Astrocyte (in vitro differentiated cells and primary cell): ENCODE measurements around the gene RIC1. TPM values are rescaled to one million over a fixed set of nuclear protein-coding genes. Genes with fewer than 3 reads are reported as not detected.

Source experiments
- DNase-seq: peaks from one replicate; pipeline ENCODE4 v3.0.0-alpha.2; 2010; ENCODE audit warnings: low read depth
- FAIRE-seq: peaks from 2 replicates; lab custom pipeline; 2011; peaks lifted over from hg19 to GRCh38; lab: Jason Lieb, UNC
- H2AFZ ChIP-seq: 2 replicates; pipeline ENCODE4 v1.6.0; 2012; ENCODE audit warnings: low read depth, low read length, inconsistent platforms
- H3K27ac ChIP-seq: 2 replicates; pipeline ENCODE4 v1.5.1; 2011; ENCODE audit warnings: low read depth, low read length, inconsistent platforms
- H3K27me3 ChIP-seq: 2 replicates; pipeline ENCODE4 v1.6.0; 2011; ENCODE audit warnings: low read length, inconsistent platforms; ENCODE audit not compliant: insufficient read depth
- H3K36me3 ChIP-seq: 2 replicates; pipeline ENCODE4 v1.5.1; 2011; ENCODE audit warnings: low read length, inconsistent platforms; ENCODE audit not compliant: insufficient read depth
- H3K4me1 ChIP-seq: 2 replicates; pipeline ENCODE4 v1.5.1; 2011; ENCODE audit warnings: low read length, inconsistent platforms; ENCODE audit not compliant: insufficient read depth
- H3K4me2 ChIP-seq: 2 replicates; pipeline ENCODE4 v1.6.0; 2012; ENCODE audit warnings: low read length, inconsistent platforms
- H3K4me3 ChIP-seq: 2 replicates; pipeline ENCODE4 v1.5.1; 2011; ENCODE audit warnings: low read depth, mild to moderate bottlenecking, low read length, inconsistent platforms; ENCODE audit not compliant: insufficient read depth
- H3K79me2 ChIP-seq: 2 replicates; pipeline ENCODE4 v1.6.0; 2012; ENCODE audit warnings: mild to moderate bottlenecking, low read length, inconsistent platforms; ENCODE audit not compliant: insufficient read depth
- H3K9ac ChIP-seq: 2 replicates; pipeline ENCODE4 v1.6.0; 2012; ENCODE audit warnings: mild to moderate bottlenecking, low read length, inconsistent platforms
- H3K9me3 ChIP-seq: 2 replicates; pipeline ENCODE4 v1.5.1; 2012; ENCODE audit warnings: low read depth, mild to moderate bottlenecking, low read length, inconsistent platforms; ENCODE audit not compliant: insufficient read depth
- H4K20me1 ChIP-seq: 2 replicates; pipeline ENCODE4 v1.6.0; 2012; ENCODE audit warnings: low read length, inconsistent platforms; ENCODE audit not compliant: insufficient read depth
- H3K27ac Mint-ChIP-seq: one replicate; pipeline ENCODE4 v1.8.0; 2021; ENCODE audit warnings: mild to moderate bottlenecking, mixed read lengths; ENCODE audit not compliant: unreplicated experiment
- H3K27me3 Mint-ChIP-seq: one replicate; pipeline ENCODE4 v1.8.0; 2021; ENCODE audit warnings: low read depth, mixed read lengths; ENCODE audit not compliant: unreplicated experiment
- H3K36me3 Mint-ChIP-seq: one replicate; pipeline ENCODE4 v1.8.0; 2021; ENCODE audit warnings: low read depth, mixed read lengths; ENCODE audit not compliant: unreplicated experiment
- H3K4me1 Mint-ChIP-seq: one replicate; pipeline ENCODE4 v1.8.0; 2021; ENCODE audit warnings: low read depth, mixed read lengths; ENCODE audit not compliant: unreplicated experiment
- H3K4me3 Mint-ChIP-seq: one replicate; pipeline ENCODE4 v1.8.0; 2021; ENCODE audit warnings: mild to moderate bottlenecking, moderate library complexity, mixed read lengths; ENCODE audit not compliant: unreplicated experiment
- H3K9me3 Mint-ChIP-seq: one replicate; pipeline ENCODE4 v1.8.0; 2021; ENCODE audit warnings: mild to moderate bottlenecking, mixed read lengths; ENCODE audit not compliant: unreplicated experiment
- EZH2 ChIP-seq: IDR thresholded peaks from 2 replicates; pipeline ENCODE4 v1.6.1; 2012; ENCODE audit warnings: mild to moderate bottlenecking, low read length, inconsistent platforms; ENCODE audit not compliant: insufficient read depth
- total RNA-seq: library from RNA; stranded (reverse); gene quantifications from 2 replicates; pipeline ENCODE4 v1.2.1, GENCODE V29; 2021
- TF ChIP-seq, protein P1 (sequence below): IDR thresholded peaks from 2 replicates; pipeline ENCODE4 v1.5.1; 2011; ENCODE audit warnings: low read depth, mild to moderate bottlenecking, inconsistent platforms, low read length, moderate library complexity; ENCODE audit not compliant: insufficient read depth

Gene RIC1
- total RNA-seq, 1 donor from 2014 or later, result 53.8 TPM

GRCh38 chr9:5611321-5612184 lies 17.4 kb upstream of the RIC1 start:
- TF ChIP-seq, protein P1, sequence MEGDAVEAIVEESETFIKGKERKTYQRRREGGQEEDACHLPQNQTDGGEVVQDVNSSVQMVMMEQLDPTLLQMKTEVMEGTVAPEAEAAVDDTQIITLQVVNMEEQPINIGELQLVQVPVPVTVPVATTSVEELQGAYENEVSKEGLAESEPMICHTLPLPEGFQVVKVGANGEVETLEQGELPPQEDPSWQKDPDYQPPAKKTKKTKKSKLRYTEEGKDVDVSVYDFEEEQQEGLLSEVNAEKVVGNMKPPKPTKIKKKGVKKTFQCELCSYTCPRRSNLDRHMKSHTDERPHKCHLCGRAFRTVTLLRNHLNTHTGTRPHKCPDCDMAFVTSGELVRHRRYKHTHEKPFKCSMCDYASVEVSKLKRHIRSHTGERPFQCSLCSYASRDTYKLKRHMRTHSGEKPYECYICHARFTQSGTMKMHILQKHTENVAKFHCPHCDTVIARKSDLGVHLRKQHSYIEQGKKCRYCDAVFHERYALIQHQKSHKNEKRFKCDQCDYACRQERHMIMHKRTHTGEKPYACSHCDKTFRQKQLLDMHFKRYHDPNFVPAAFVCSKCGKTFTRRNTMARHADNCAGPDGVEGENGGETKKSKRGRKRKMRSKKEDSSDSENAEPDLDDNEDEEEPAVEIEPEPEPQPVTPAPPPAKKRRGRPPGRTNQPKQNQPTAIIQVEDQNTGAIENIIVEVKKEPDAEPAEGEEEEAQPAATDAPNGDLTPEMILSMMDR, result no peak
- no peak for TF ChIP-seq EZH2
- Mint-ChIP-seq H3K36me3 (no peaks in the 10 kb centered on the region), H3K27me3 (no peaks in the 10 kb centered on the region), H3K9me3 (no peaks in the 10 kb centered on the region), H3K4me1 (no peaks in the 10 kb centered on the region), H3K4me3 (no peak overlapping the region), H3K27ac (no peak overlapping the region)
- FAIRE-seq, result no peak
- H3K4me3 ChIP-seq, result no peak overlapping the region
- H3K4me1 ChIP-seq, result no peaks in the 10 kb centered on the region
- no peaks in the 10 kb centered on the region for H4K20me1 ChIP-seq
- H3K9ac ChIP-seq, result no peak overlapping the region
- no peaks in the 10 kb centered on the region for H3K9me3 ChIP-seq
- no peaks in the 10 kb centered on the region for H3K36me3 ChIP-seq
- H3K79me2 ChIP-seq, result no peaks in the 10 kb centered on the region
- H3K4me2 ChIP-seq, result no peak overlapping the region
- peak; percentile 36 for DNase-seq
- no peak overlapping the region for H3K27ac ChIP-seq
- H3K27me3 ChIP-seq, result no peaks in the 10 kb centered on the region
- no peak overlapping the region for H2AFZ ChIP-seq

DNA sequence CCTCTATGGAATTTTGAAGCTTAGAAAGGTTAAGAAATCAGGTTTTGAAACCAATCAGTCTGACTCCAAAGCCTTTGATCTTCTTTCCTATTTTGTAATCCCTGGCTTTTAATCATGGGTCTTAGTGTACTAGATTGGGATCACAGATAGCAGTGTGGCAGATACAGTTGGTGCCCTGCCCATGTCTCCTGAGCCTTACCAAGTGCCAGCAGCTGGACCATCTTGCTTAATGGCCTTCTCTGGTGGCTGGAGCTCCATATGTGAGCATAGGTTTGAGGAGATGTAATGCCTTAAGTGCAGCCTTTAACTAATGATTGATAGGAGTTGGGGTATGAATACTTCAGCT lies 16.7 kb upstream of the RIC1 start:
- Histone ChIP-seq H3K9me3 (no peaks in the 10 kb centered on the region), H4K20me1 (no peaks in the 10 kb centered on the region), H3K4me1 (no peaks in the 10 kb centered on the region), H2AFZ (no peak overlapping the region), H3K4me3 (no peak overlapping the region), H3K27ac (no peak overlapping the region), H3K9ac (no peak overlapping the region), H3K36me3 (no peaks in the 10 kb centered on the region), H3K4me2 (no peak overlapping the region), H3K79me2 (no peaks in the 10 kb centered on the region), H3K27me3 (no peaks in the 10 kb centered on the region)
- no peak for TF ChIP-seq EZH2
- TF ChIP-seq, protein P1, result no peak
- Mint-ChIP-seq H3K4me1 (no peaks in the 10 kb centered on the region), H3K36me3 (no peaks in the 10 kb centered on the region), H3K4me3 (no peak overlapping the region), H3K27me3 (no peaks in the 10 kb centered on the region), H3K27ac (no peak overlapping the region), H3K9me3 (no peaks in the 10 kb centered on the region)
- no peak for DNase-seq
- FAIRE-seq, result peak; percentile 5

DNA sequence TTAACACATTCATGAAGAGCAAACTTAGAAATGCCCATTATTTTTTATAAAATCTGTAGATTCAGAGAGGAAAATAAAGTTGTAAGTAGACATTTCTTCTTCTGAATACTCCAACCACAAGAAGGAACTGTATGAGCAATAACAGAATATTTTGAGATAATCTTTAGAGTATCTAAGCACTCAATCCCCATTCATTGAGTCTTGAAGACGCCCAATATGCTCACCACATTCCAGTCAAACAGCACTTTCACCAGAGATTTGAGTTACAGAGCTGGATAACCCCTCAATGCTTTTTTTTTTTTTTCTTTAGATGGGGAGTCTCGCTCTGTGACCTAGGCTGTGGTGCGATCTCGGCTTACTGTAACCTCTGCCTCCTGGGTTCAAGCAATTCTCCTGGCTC lies 14.7 kb upstream of the RIC1 start:
- no peaks in the 10 kb centered on the region for H3K36me3 ChIP-seq
- TF ChIP-seq, protein P1, result no peak
- no peak for TF ChIP-seq EZH2
- Mint-ChIP-seq H3K4me1 (no peaks in the 10 kb centered on the region), H3K4me3 (no peak overlapping the region), H3K36me3 (no peaks in the 10 kb centered on the region), H3K27ac (no peak overlapping the region), H3K9me3 (no peaks in the 10 kb centered on the region), H3K27me3 (no peaks in the 10 kb centered on the region)
- no peaks in the 10 kb centered on the region for H3K4me1 ChIP-seq
- H3K79me2 ChIP-seq, result no peaks in the 10 kb centered on the region
- H3K4me3 ChIP-seq, result no peak overlapping the region
- no peak overlapping the region for H3K9ac ChIP-seq
- H3K9me3 ChIP-seq, result no peaks in the 10 kb centered on the region
- no peaks in the 10 kb centered on the region for H3K27me3 ChIP-seq
- H2AFZ ChIP-seq, result no peak overlapping the region
- H4K20me1 ChIP-seq, result no peaks in the 10 kb centered on the region
- no peak overlapping the region for H3K27ac ChIP-seq
- DNase-seq (no peak), FAIRE-seq (no peak)
- H3K4me2 ChIP-seq, result no peak overlapping the region
